Endometrial microvascular endothelial cells (primary cell): ENCODE results near the gene ANAPC1. TPM values are rescaled to one million over a fixed set of nuclear protein-coding genes. Genes with fewer than 3 reads are reported as not detected.
"Not testable (repeated sequence)": the region's sequence is repeated elsewhere in the genome, so short reads cannot be mapped to it uniquely, and the experiment has no call there.

Source experiments
- in situ Hi-C: cut with HindIII; loops from 2 replicates; pipeline ENCODE4 v1.10.0; 2017; ENCODE audit warnings: low sequenced_read_pairs, low pct_unique_long_range_greater_than_20kb; ENCODE audit errors: inconsistent ontology term
- total RNA-seq: library from RNA; depleted of rRNA; stranded (reverse); fragments of >200 nt; gene quantifications from one replicate; pipeline ENCODE4 v1.2.3, GENCODE V29; 2015; ENCODE audit errors: inconsistent ontology term

ANAPC1 gene
- total RNA-seq, 1 donor from 2014 or later: 73.8 TPM

- in situ Hi-C loops: not testable (repeated sequence)
Observed at GRCh38 chr2:111760697-111761284, 123.2 kb downstream of the ANAPC1 start.

DNA sequence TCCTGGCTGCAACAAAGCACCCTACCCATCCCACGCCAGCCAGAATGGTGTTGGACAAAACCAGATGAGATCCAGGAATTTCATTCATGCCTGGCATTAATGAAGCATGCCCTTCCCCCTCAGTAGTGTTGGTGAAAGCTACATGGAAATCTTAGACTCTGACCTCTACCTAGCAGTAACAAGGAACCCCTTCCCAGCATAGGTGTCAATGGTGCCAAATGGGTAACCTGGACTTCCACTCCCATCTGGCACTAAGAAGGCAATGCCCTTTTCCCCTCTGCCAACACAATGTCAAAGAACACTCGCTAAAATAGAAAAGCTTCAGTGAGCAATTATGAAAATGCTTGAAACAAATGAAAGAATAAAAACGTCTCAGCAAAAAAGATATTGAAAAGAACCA lies 131.5 kb downstream of the ANAPC1 start:
- in situ Hi-C loops: not testable (repeated sequence)

DNA sequence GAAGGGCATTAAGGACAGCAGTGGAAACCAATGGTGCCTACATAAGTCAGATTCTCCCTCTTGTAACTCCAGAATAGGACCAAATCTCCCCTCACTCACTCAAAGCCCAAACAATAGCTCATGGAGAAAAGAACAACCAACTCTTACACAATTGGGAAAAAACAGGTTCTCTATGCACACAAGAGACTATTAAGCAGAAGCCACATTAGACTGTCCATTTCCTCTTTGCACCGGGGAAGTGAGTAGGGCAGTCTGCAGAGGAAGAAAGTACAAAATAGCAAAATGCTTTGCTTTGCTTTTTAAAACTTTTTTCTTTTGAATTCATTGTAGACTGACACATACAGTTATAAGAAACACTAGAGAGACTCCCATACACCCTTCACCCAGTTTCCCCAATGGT lies 133.4 kb downstream of the ANAPC1 start:
- in situ Hi-C loops: not testable (repeated sequence)

DNA sequence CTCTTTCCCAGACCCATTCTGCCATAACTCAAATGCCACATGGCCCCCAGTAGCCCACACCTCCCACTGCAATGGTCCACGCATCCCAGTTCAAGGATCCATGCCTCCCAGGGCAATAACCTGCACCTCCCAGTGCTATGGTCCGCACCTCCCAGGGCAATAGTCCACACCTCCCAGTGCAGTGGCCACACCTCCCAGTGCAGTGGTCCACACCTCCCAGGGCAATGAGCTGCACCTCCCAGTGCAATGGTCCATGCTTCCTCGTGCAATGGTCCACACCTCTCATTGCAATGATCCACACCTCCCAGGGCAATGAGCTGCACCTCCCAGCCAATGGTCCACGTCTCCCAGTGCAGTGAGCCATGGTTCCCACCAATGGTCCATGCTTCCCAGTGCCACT lies 135.6 kb downstream of the ANAPC1 start:
- in situ Hi-C loops: not testable (repeated sequence)

- in situ Hi-C loops: not testable (repeated sequence)
Observed at GRCh38 chr2:111747410-111748115, 136.4 kb downstream of the ANAPC1 start.

DNA sequence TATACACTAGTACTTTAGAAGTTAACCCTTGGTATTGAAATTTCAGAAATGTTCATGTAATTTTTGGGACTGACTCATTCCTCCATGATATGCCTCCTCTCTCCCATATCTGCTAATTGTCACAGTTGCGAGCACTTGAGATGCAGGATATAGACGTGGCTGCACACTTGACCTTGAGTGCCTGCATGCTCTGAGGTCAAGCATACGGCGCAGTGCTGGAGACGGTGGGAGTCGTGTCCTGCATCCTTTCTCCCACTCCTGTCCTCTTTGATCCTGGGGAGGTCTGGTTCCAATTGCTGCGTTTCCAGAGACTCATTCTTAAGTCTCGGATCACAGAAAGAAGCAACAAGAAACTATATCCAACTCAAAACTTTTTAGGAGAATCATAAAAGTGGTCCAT lies 139.2 kb downstream of the ANAPC1 start:
- in situ Hi-C loops: not testable (repeated sequence)

GRCh38 chr2:111741517-111741916 lies 142.5 kb downstream of the ANAPC1 start:
- in situ Hi-C loops: not testable (repeated sequence)

GRCh38 chr2:111735838-111736721 lies 147.9 kb downstream of the ANAPC1 start:
- in situ Hi-C loops: not testable (repeated sequence)

DNA sequence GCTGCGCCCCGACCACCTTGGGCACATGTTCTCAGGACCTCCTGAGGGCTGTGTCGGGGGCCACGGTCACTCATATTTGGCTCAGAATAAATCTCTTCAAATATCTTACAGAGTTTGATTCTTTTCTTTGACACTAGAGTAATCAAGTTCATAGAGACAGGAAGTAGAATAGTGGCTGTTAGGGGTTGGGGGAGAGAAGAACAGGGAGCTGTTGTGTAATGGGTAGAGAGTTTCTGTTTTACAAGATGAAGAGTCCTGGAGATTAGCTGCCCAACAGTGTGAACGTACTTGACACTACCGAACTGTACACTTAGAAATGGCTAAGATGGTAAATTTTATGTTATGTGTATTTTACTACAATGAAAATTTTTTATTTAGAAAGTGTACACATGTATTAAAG lies 148.6 kb downstream of the ANAPC1 start:
- in situ Hi-C loops: not testable (repeated sequence)

GRCh38 chr2:111729812-111730458 lies 154.1 kb downstream of the ANAPC1 start:
- in situ Hi-C loops: not testable (repeated sequence)

- in situ Hi-C loops: not testable (repeated sequence)
Observed at GRCh38 chr2:111727611-111728110, 156.3 kb downstream of the ANAPC1 start.

DNA sequence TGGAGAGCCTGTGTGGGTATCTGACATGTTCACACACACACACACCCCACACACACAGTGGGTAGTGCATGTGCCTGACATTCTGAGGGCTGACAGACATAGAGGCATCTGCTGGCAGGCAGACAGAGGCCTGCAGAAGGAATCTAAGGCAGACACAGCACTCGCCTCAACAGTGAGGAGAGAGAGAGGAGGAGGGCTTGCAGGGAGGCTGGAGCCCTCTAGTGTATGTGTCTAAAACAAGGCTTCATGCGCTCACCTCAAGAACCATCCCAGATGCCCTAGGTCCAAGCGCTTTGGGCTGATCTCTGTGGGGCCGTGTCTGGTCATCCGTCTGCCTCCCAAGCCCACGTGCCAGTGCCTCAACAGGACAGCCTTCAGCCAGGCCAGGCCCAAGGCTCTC lies 158.3 kb downstream of the ANAPC1 start:
- in situ Hi-C loops: not testable (repeated sequence)

- in situ Hi-C loops: not testable (repeated sequence)
Observed at GRCh38 chr2:111719610-111720009, 164.4 kb downstream of the ANAPC1 start.

Other genes with a start within 250 kb of the ANAPC1 start
- 15.2 TPM for gene MERTK, start 14.4 kb upstream of the ANAPC1 start, total RNA-seq
- 79.4 TPM for gene TMEM87B, start 171.1 kb upstream of the ANAPC1 start, total RNA-seq